GM12875 (cell line): ENCODE data around the gene SPDEF.

Experiments used
- H3K4me3 ChIP-seq: one replicate; pipeline ENCODE4 v1.5.1; 2011; ENCODE audit warnings: low read depth, low read length, control low read depth
- CTCF ChIP-seq: IDR thresholded peaks from 2 replicates; pipeline ENCODE4 v1.5.1; 2011; ENCODE audit warnings: low read depth, mild to moderate bottlenecking, control low read depth, inconsistent platforms, low read length, moderate library complexity, borderline replicate concordance; ENCODE audit not compliant: insufficient read depth

Gene SPDEF

GRCh38 chr6:34544776-34545471, 11.2 kb downstream of the SPDEF start:
- no peak overlapping the region for H3K4me3 ChIP-seq
- no peak for TF ChIP-seq CTCF

GRCh38 chr6:34544052-34544604, 12.0 kb downstream of the SPDEF start:
- H3K4me3 ChIP-seq: no peak overlapping the region
- no peak for TF ChIP-seq CTCF

- no peak overlapping the region for H3K4me3 ChIP-seq
- no peak for TF ChIP-seq CTCF
These were observed 12.7 kb downstream of the SPDEF start for GRCh38 chr6:34543421-34543820.

GRCh38 chr6:34540841-34541240, 15.3 kb downstream of the SPDEF start:
- H3K4me3 ChIP-seq: no peak overlapping the region
- TF ChIP-seq CTCF: no peak

- H3K4me3 ChIP-seq: no peak overlapping the region
- no peak for TF ChIP-seq CTCF
These were observed 15.9 kb downstream of the SPDEF start for GRCh38 chr6:34540222-34540621.

- no peak overlapping the region for H3K4me3 ChIP-seq
- TF ChIP-seq CTCF: no peak
These were observed 16.9 kb downstream of the SPDEF start for GRCh38 chr6:34539181-34539580.

GRCh38 chr6:34538581-34538980, 17.5 kb downstream of the SPDEF start:
- H3K4me3 ChIP-seq: no peak overlapping the region
- TF ChIP-seq CTCF: no peak
